Uterus (tissue), 4 donors: ENCODE data around the gene HEG1. TPM values are rescaled to one million over a fixed set of nuclear protein-coding genes. Genes with fewer than 3 reads are reported as not detected.

Source experiments
- DNase-seq, 2 donors: peaks; one replicate each; pipeline ENCODE4 v3.0.0-alpha.2; 2019 to 2020
- H3K27ac ChIP-seq, 2 donors: fragments of 200-600 bp; sonication (generic); 1 replicate in 1 of 2; 2 replicates in 1 of 2; pipeline ENCODE4 v1.5.1; 2016 to 2018
- H3K27me3 ChIP-seq, 2 donors: fragments of 200-600 bp; sonication (generic); one replicate each; pipeline ENCODE4 v1.5.1; 2018 to 2019; ENCODE audit warnings: control low read depth in 1 of 2
- H3K36me3 ChIP-seq, 2 donors: fragments of 200-600 bp; sonication (generic); one replicate each; pipeline ENCODE4 v1.5.1; 2019; ENCODE audit warnings: control low read depth in 1 of 2
- H3K4me1 ChIP-seq, 2 donors: fragments of 200-600 bp; sonication (generic); one replicate each; pipeline ENCODE4 v1.5.1; 2018 to 2019; ENCODE audit warnings: control low read depth in 1 of 2
- H3K4me3 ChIP-seq, 2 donors: fragments of 200-600 bp; sonication (generic); 1 replicate in 1 of 2; 2 replicates in 1 of 2; pipeline ENCODE4 v1.5.1; 2018 to 2019; ENCODE audit warnings: mild to moderate bottlenecking in 1 of 2
- H3K9me3 ChIP-seq, 2 donors: fragments of 200-600 bp; sonication (generic); one replicate each; pipeline ENCODE4 v1.5.1; 2019; ENCODE audit warnings: control low read depth in 1 of 2
- CTCF ChIP-seq, 4 experiments: fragments of 200-600 bp in 2 of 4; fragments of 450-650 bp in 2 of 4; sonication (generic) in 2 of 4; IDR thresholded peaks; one replicate each; pipeline ENCODE4 v1.5.1; 2016 to 2019; ENCODE audit warnings: antibody characterized with exemption in 4 of 4, mild to moderate bottlenecking in 2 of 4, moderate library complexity in 1 of 4
- POLR2A ChIP-seq, 2 donors: fragments of 450-650 bp; IDR thresholded peaks; one replicate each; pipeline ENCODE4 v1.6.1; 2016; ENCODE audit warnings: antibody characterized with exemption in 2 of 2, mild to moderate bottlenecking in 1 of 2, moderate library complexity in 1 of 2
- intact Hi-C: fragments of 100-400 bp; cut with DNase I; formaldehyde crosslinking; loops from one replicate; pipeline ENCODE4 v1.15.1; 2023; ENCODE audit warnings: low total_unique reads
- small RNA-seq: library from RNA; depleted of rRNA; stranded (forward); fragments of <200 nt; gene quantifications from one replicate; pipeline ENCODE3, GENCODE V24; 2016
- total RNA-seq, 4 donors: library from RNA; depleted of rRNA in 3 of 4; stranded (reverse); fragments of >200 nt in 3 of 4; gene quantifications; one replicate each; pipeline versions ENCODE4 v1.1.0 to v1.2.4, GENCODE V29; 2014 to 2023
- donor health status: DM: yes; HTN: yes; CAD: no.

The HEG1 gene
- total RNA-seq, 4 donors from 2014 or later = 64.8 to 97.0 (median 71.7) TPM

GRCh38 chr3:124919756-124920155 lies 136.0 kb downstream of the HEG1 start:
- Histone ChIP-seq H3K9me3 (no peaks in the 10 kb centered on the region), H3K27ac (no peak overlapping the region), H3K27me3 (no peaks in the 10 kb centered on the region), H3K4me1 (no peaks in the 10 kb centered on the region), H3K36me3 (no peaks in the 10 kb centered on the region), H3K4me3 (no peak overlapping the region)
- intact Hi-C loops = no loop called here
- TF ChIP-seq POLR2A (IDR thresholded peaks at IDR 0.05) = no peak
- TF ChIP-seq CTCF (IDR thresholded peaks at IDR 0.05) = no peak
- no peak for DNase-seq

GRCh38 chr3:124918524-124918923 lies 137.3 kb downstream of the HEG1 start:
- Histone ChIP-seq H3K27me3 (no peaks in the 10 kb centered on the region), H3K4me1 (no peaks in the 10 kb centered on the region), H3K9me3 (no peaks in the 10 kb centered on the region), H3K4me3 (no peak overlapping the region), H3K27ac (no peak overlapping the region), H3K36me3 (no peaks in the 10 kb centered on the region)
- no peak for TF ChIP-seq POLR2A (IDR thresholded peaks at IDR 0.05)
- no peak for TF ChIP-seq CTCF (IDR thresholded peaks at IDR 0.05)
- DNase-seq = no peak
- intact Hi-C loops = no loop called here

GRCh38 chr3:124916837-124917409 lies 138.9 kb downstream of the HEG1 start:
- no peak overlapping the region for H3K4me3 ChIP-seq
- intact Hi-C loops = no loop called here
- no peaks in the 10 kb centered on the region for H3K36me3 ChIP-seq
- H3K27me3 ChIP-seq = no peaks in the 10 kb centered on the region
- no peak for TF ChIP-seq POLR2A (IDR thresholded peaks at IDR 0.05)
- no peak for TF ChIP-seq CTCF (IDR thresholded peaks at IDR 0.05)
- no peaks in the 10 kb centered on the region for H3K4me1 ChIP-seq
- no peak overlapping the region for H3K27ac ChIP-seq
- H3K9me3 ChIP-seq = no peaks in the 10 kb centered on the region
- DNase-seq = no peak

Small RNA genes within 50 kb of the gene (small RNA-seq; reads per million reads assigned to genes)
- gene RNA5SP137 = not detected

Other genes starting within 250 kb of the HEG1 start
- gene ITGB5, start 168.6 kb downstream of the HEG1 start, total RNA-seq = 100 to 1,000 TPM in 2 of 4 donors, 10 to 100 TPM in 2; 28.7 to 106 (median 71.6) TPM
- under 1 TPM in 1 of 4 donors, not detected in 3; 0.51 TPM for gene MUC13, start 121.2 kb downstream of the HEG1 start, total RNA-seq
- 1 to 10 TPM in 1 of 4 donors, under 1 TPM in 2, not detected in 1; 0.26 to 4.7 (median 0.58) TPM for gene SLC12A8, start 156.8 kb upstream of the HEG1 start, total RNA-seq